PC-9 (cell line): ENCODE results near the gene R3HDM2. TPM values are rescaled to one million over a fixed set of nuclear protein-coding genes. Genes with fewer than 3 reads are reported as not detected.

Experiments
- BruUV-seq: library from RNA; stranded (reverse); fragments of 400-500 nt; replicated peaks from 2 replicates; lab custom pipeline; 2021; lab: Mats Ljungman, UMichigan
- CTCF ChIA-PET: fragments of 300-600 bp; sonication (Branson Sonifier 250); formaldehyde crosslinking; loops from one replicate; lab custom pipeline; 2022; ENCODE audit warnings: antibody characterized with exemption; lab: Charles Lee
- POLR2A ChIA-PET: fragments of 300-600 bp; sonication (Branson Sonifier 250); formaldehyde crosslinking; loops from one replicate; lab custom pipeline; 2022; ENCODE audit warnings: antibody characterized with exemption; ENCODE audit not compliant: unreplicated experiment; lab: Charles Lee
- DNase-seq, 2 experiments: peaks; one replicate each; pipeline versions ENCODE4 v3.0.0 to v3.0.0-alpha.2; 2015 to 2022; ENCODE audit warnings: mixed read lengths in 1 of 2
- H2AFZ ChIP-seq: fragments of 200-600 bp; sonication (generic); 2 replicates; pipeline ENCODE4 v1.8.1; 2017; ENCODE audit warnings: antibody characterized with exemption
- H3F3A ChIP-seq: fragments of 200-600 bp; sonication (generic); 2 replicates; pipeline ENCODE4 v1.8.1; 2017; ENCODE audit warnings: antibody characterized with exemption, mild to moderate bottlenecking, low read depth; ENCODE audit not compliant: insufficient read depth
- H3K27ac ChIP-seq: fragments of 200-600 bp; sonication (generic); 2 replicates; pipeline ENCODE4 v1.6.1; 2016; ENCODE audit warnings: mixed run types
- H3K27me3 ChIP-seq: fragments of 200-600 bp; sonication (generic); 2 replicates; pipeline ENCODE4 v1.6.1; 2016; ENCODE audit warnings: low read depth, mixed run types; ENCODE audit not compliant: insufficient read depth
- H3K36me3 ChIP-seq: fragments of 200-600 bp; sonication (generic); 2 replicates; pipeline ENCODE4 v1.6.1; 2016; ENCODE audit warnings: low read depth, mixed run types
- H3K4me1 ChIP-seq: fragments of 200-600 bp; sonication (generic); replicated peaks from 2 replicates; pipeline ENCODE4 v1.6.1; 2016; ENCODE audit warnings: mixed run types; ENCODE audit not compliant: insufficient read depth
- H3K4me2 ChIP-seq: fragments of 200-600 bp; sonication (generic); 2 replicates; pipeline ENCODE4 v1.6.1; 2017; ENCODE audit warnings: mixed run types
- H3K4me3 ChIP-seq: fragments of 200-600 bp; sonication (generic); 2 replicates; pipeline ENCODE4 v1.6.1; 2016; ENCODE audit warnings: mixed run types
- H3K79me2 ChIP-seq: fragments of 200-600 bp; sonication (generic); 2 replicates; pipeline ENCODE4 v1.6.1; 2017; ENCODE audit warnings: low read depth, mixed run types
- H3K9me2 ChIP-seq: fragments of 200-600 bp; sonication (generic); 2 replicates; pipeline ENCODE4 v1.8.1; 2017; ENCODE audit warnings: mild to moderate bottlenecking; ENCODE audit not compliant: insufficient read depth
- H3K9me3 ChIP-seq: fragments of 200-600 bp; sonication (generic); 2 replicates; pipeline ENCODE4 v1.8.1; 2016; ENCODE audit warnings: low read depth; ENCODE audit not compliant: insufficient read depth
- H4K20me1 ChIP-seq: fragments of 200-600 bp; sonication (generic); 2 replicates; pipeline ENCODE4 v1.8.1; 2017; ENCODE audit not compliant: insufficient read depth
- CTCF ChIP-seq: fragments of 200-600 bp; sonication (generic); conservative IDR thresholded peaks from 2 replicates; pipeline ENCODE4 v1.6.1; 2017; ENCODE audit warnings: mixed run types, antibody characterized with exemption, mild to moderate bottlenecking, moderate library complexity
- EZH2 ChIP-seq: fragments of 200-600 bp; sonication (generic); IDR thresholded peaks from 2 replicates; pipeline ENCODE4 v1.8.0; 2017; ENCODE audit warnings: antibody characterized with exemption, low read depth
- intact Hi-C: fragments of 100-400 bp; cut with micrococcal nuclease; formaldehyde crosslinking; loops from one replicate; pipeline ENCODE4 v1.10.0; 2022; ENCODE audit not compliant: unreplicated experiment
- total RNA-seq: library from RNA; stranded (reverse); gene quantifications from 2 replicates; pipeline ENCODE4 v1.2.3, GENCODE V29; 2021

Gene R3HDM2
- total RNA-seq, 1 experiment from 2014 or later = 65.1 TPM

GRCh38 chr12:57475271-57476161 is 44.7 kb upstream of the R3HDM2 start:
- no peak for TF ChIP-seq EZH2
- no peak for TF ChIP-seq CTCF
- Histone ChIP-seq H2AFZ (no peak overlapping the region), H3K9me3 (no peaks in the 10 kb centered on the region), H4K20me1 (no peaks in the 10 kb centered on the region), H3F3A (no peaks in the 10 kb centered on the region), H3K4me2 (no peak overlapping the region), H3K79me2 (no peaks in the 10 kb centered on the region), H3K4me1 (no peaks in the 10 kb centered on the region), H3K27me3 (peaks cover 57% of the 10 kb centered on the region), H3K27ac (no peak overlapping the region), H3K36me3 (no peaks in the 10 kb centered on the region), H3K4me3 (no peak overlapping the region), H3K9me2 (no peaks in the 10 kb centered on the region)
- no TSS peak for BruUV-seq
- CTCF ChIA-PET = interaction anchor here (0.6 to 0.8 kb wide), 2 partner anchors 155 to 1751 kb away, joined by 4 read pairs; no protein-coding TSS in a partner anchor
- intact Hi-C loops = no loop called here
- DNase-seq = no peak
- POLR2A ChIA-PET = interaction anchor here (0.5 to 0.7 kb wide), 2 partner anchors 262 to 328 kb away, joined by 3 read pairs; no protein-coding TSS in a partner anchor

GRCh38 chr12:57474862-57475261 is 44.0 kb upstream of the R3HDM2 start:
- ChIA-PET POLR2A (interaction anchor here (0.5 to 0.7 kb wide), 2 partner anchors 261 to 329 kb away, joined by 3 read pairs; no protein-coding TSS in a partner anchor), CTCF (interaction anchor here (0.6 to 0.8 kb wide), 2 partner anchors 155 to 1750 kb away, joined by 4 read pairs; no protein-coding TSS in a partner anchor)
- BruUV-seq = no TSS peak
- Histone ChIP-seq H4K20me1 (no peaks in the 10 kb centered on the region), H3K9me2 (no peaks in the 10 kb centered on the region), H3K27me3 (peaks cover 62% of the 10 kb centered on the region), H3K27ac (no peak overlapping the region), H3K4me3 (no peak overlapping the region), H3F3A (no peaks in the 10 kb centered on the region), H3K36me3 (no peaks in the 10 kb centered on the region), H3K9me3 (no peaks in the 10 kb centered on the region), H3K4me1 (no peaks in the 10 kb centered on the region), H2AFZ (no peak overlapping the region), H3K4me2 (no peak overlapping the region), H3K79me2 (no peaks in the 10 kb centered on the region)
- intact Hi-C loops = no loop called here
- TF ChIP-seq EZH2 (no peak), CTCF (no peak)
- no peak for DNase-seq

GRCh38 chr12:57474430-57474829 is 43.6 kb upstream of the R3HDM2 start:
- Histone ChIP-seq H3K9me3 (no peaks in the 10 kb centered on the region), H3K4me2 (no peak overlapping the region), H3K27me3 (peaks cover 66% of the 10 kb centered on the region), H3K4me3 (no peak overlapping the region), H4K20me1 (no peaks in the 10 kb centered on the region), H3K36me3 (no peaks in the 10 kb centered on the region), H3K79me2 (no peaks in the 10 kb centered on the region), H3K9me2 (no peaks in the 10 kb centered on the region), H2AFZ (no peak overlapping the region), H3K27ac (no peak overlapping the region), H3F3A (no peaks in the 10 kb centered on the region), H3K4me1 (no peaks in the 10 kb centered on the region)
- intact Hi-C loops = no loop called here
- ChIA-PET POLR2A (interaction anchor here (0.7 kb wide), 1 partner anchor 329 kb away, joined by 3 read pairs; no protein-coding TSS in a partner anchor), CTCF (no interaction called here)
- no TSS peak for BruUV-seq
- no peak for DNase-seq
- TF ChIP-seq EZH2 (no peak), CTCF (no peak)
